ENCODE results near the gene COL27A1.

Gene COL27A1

DNA sequence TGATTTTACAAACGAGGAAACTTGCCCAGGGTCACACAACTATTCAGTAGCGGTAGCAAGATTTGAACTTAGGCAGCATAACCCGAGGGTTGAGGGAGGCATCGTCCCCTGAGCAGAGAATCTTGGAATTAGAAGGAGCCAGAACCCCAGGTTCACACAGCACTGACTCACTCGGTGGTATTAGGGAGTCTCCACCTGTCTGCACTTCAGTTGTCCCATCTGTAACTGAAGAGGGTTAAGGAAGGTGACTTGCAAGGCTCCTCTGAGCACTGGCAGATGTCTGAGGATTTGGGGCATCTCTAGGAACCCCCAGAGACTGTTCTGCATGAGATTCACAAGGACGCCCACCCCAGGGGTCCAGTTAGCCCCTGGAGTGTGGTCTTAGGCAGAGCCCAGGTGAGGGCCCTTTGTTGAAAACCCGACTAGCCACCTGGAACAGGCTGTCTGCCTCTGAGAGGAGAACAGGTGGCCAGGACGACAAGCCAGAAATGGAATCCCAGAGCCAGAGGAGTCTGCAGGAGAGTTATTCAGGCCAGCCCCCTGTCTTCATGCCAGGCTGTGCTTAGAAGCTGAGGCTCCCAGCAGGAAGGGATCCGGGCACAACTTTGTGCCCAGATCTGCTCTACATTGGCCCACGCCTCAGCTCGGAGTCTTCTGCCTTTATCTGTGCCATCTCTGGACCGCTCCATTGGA is 117.5 kb downstream of the COL27A1 start:
- TF ChIP-seq GATA1 (IDR thresholded peaks at IDR 0.05; ENCODE audit: low read depth, low read length): no peak
- TF ChIP-seq POLR2A (IDR thresholded peaks at IDR 0.05; ENCODE audit: low read length): no peak
- DNase-seq: no peak

DNA sequence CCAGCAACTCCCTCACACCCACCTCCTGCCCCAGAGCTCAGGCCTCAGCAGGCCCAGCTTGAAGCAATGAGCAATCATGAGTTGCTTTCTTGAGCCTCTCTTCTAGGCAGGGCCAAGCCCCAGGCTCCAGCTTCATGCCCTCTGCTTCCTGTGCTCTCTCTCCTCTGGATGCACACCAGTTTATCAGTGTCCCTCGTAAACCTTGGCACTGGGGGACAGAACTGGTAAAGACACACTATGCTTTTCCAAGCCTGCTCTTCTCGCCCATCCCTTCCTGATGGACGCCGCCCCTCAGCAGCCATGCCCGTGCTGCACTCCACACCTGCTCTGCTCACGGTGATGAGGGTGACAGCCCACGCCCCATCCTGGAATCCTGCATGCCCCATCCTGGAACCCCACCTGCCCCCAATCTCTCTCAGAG is 118.1 kb downstream of the COL27A1 start:
- TF ChIP-seq GATA1 (IDR thresholded peaks at IDR 0.05; ENCODE audit: low read depth, low read length) (no peak), POLR2A (IDR thresholded peaks at IDR 0.05; ENCODE audit: low read length) (no peak)
- DNase-seq: no peak

DNA sequence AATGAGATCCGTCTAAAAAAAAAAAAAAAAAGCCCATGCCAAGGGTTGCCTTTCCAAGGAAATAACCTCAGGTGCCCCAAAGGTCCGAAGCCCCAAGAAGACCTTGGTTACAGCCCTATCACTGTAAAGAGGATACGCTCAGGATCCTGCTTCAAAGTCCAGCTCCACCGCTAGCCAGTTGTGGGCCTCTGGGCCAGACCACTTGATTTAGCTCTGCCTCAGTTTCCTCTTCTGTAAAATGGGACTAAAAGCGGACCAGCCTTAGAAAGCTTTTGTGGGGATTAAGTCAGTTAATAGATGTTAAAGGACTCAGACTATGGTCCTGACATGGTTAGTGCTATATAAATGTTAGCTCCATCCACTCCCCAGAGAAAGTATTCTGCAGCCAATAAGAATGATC is 118.9 kb downstream of the COL27A1 start:
- TF ChIP-seq POLR2A (IDR thresholded peaks at IDR 0.05; ENCODE audit: low read length): no peak
- no peak for TF ChIP-seq GATA1 (IDR thresholded peaks at IDR 0.05; ENCODE audit: low read depth, low read length)
- no peak for DNase-seq

DNA sequence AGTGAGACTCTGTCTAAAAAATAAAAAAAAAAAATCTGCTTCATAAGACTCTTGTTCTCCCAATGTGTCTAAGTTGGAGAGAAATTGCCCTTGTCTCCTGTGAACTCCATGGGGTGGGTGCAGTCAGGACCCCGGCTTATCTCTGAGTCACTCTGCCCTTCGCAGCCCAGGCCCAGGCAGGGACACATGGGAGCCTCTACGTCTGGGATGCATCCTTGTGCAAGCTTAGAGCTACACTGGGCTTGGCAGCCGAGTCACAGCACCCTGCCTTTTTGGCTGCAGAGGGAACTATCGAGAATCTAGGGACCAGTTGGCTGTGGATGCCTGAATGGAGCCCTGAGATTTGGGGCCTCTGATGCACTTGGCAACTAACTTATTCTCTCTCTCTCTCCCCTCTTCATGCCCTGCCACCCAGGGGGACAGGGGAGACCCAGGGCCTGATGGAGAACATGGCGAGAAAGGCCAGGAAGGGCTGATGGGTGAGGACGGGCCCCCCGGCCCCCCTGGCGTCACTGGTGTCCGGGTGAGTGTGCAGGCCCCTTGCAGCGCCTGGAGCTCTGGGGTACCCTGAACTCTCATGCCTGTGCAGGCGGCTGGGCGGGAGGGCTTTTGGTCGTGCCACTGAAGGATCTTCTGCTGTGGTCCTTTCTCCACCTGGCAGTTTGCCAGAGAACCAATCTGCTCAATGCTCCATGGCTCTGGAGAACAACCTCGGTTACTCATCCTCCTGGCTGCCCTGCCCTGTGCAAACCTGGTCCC is 120.1 kb downstream of the COL27A1 start:
- TF ChIP-seq GATA1 (IDR thresholded peaks at IDR 0.05; ENCODE audit: low read depth, low read length) (no peak), POLR2A (IDR thresholded peaks at IDR 0.05; ENCODE audit: low read length) (no peak)
- no peak for DNase-seq

DNA sequence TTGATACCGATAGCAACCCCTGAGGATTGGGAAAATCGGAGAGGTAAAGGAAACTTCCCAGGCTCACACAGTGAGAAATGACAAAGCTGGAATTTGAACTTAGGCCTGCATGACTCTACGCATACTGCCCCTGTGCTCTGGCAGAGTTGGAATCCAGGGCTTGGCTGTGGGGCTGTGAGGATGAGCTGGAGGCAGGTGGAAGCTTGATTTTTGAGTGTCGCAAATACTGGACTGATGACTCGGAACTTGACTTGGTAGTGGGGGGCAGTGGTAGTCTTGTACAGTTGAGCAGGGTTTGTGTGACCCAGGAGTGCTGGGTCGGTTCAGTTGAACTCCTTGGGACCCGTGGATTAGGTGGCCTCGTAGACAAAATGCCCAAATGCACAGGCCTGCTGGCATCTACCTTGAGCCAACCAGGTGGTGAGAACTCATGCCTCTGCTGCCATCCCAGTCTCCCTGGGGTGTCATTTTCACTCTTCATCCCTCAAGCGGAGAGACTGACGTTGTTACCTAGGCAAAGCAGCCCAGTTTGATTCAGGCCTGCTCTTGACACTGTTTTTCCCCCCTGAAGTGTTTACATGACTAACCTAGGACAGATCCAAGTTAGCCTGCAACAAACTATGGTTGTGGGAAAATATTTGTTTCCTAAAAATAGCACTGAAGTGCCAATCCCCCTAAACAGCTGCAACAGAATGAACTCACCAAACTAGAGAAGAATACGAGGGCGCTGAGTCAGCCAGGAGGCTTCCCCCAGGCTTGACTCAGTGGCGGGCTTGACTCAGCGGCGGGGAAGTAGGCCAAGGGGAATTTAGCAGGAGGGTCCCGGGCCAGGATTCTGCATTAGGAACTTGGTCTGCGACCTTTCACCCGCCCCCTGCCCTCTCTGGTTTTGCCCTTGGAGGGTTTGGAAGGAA is 121.8 kb downstream of the COL27A1 start:
- TF ChIP-seq GATA1 (IDR thresholded peaks at IDR 0.05; ENCODE audit: low read depth, low read length) (no peak), POLR2A (IDR thresholded peaks at IDR 0.05; ENCODE audit: low read length) (no peak)
- no peak for DNase-seq

DNA sequence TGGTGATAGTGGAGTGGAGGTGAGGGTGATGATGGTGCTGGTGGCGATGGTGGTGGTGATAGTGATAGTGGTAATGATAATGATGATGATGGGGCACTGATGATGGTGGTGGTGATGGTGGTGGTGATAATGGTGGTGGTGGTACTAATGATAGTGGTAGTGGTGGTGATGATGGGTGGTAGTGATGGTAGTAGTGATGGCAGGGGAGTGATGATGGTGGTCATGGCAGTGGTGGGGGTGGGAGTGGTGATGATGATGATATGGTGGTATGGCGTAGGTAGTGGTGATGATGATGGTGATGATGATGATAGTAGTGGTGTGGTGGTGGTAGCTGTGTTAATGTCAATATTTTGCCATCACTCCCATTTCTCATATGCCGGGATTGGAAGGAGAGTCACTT is 123.0 kb downstream of the COL27A1 start:
- TF ChIP-seq GATA1 (IDR thresholded peaks at IDR 0.05; ENCODE audit: low read depth, low read length) (no peak), POLR2A (IDR thresholded peaks at IDR 0.05; ENCODE audit: low read length) (no peak)
- DNase-seq: no peak

DNA sequence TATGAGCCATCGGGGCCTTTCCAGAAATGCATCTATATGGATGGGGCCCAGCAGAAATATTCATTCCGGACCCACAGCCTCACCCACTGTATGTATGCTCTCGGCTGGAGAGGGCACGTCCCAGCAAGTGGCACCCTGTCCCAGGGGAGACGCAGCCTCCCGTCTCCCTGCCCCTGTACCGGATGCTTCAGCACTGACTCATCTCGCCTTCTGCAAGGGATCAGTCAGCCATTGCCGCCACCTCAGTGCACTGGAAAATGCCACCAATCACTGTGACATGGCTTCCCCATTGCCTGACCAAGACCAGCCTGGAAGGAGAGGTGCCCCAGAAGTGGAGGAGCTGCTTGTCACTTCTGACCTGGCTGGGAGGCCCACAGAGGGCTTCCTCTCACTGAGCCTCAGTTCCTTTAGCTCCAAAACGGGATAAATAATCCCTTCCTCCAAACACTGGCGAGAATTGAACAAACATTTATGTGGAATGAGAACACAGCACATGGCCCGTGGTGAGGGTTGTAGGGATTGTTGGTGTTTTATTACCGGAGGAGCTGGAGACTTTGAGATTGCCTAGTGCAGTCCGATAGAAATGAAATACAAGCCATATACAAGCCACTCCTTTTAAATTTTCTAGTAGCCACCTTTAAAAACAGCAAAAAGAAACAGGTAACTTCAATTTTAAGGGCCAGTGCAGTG is 123.7 kb downstream of the COL27A1 start:
- no peak for DNase-seq

DNA sequence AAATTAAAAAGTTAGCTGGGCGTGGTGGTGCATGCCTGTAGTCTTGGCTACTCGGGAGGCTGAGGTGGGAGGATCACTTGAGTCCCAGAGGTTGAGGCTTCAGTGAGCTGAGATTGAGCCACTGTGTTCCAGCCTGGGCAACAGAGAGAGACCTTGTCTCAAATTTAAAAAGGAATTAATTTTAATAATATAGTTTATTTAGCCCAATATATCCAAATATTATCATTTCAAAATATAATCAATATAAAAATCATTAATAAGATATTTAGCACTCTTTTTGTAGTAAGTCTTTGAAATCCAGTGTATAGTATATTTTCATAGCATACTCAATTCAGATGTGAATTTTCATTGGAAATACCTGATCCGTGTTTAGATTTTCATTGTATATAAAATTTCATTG is 124.4 kb downstream of the COL27A1 start:
- no peak for DNase-seq
- no peak for TF ChIP-seq POLR2A (IDR thresholded peaks at IDR 0.05; ENCODE audit: low read length)
- TF ChIP-seq GATA1 (IDR thresholded peaks at IDR 0.05; ENCODE audit: low read depth, low read length): no peak

More for the DNA sequence above, 123.7 kb downstream of the COL27A1 start:
- TF ChIP-seq GATA1 (IDR thresholded peaks at IDR 0.05; ENCODE audit: low read depth, low read length) (no peak), POLR2A (IDR thresholded peaks at IDR 0.05; ENCODE audit: low read length) (no peak)

DNA sequence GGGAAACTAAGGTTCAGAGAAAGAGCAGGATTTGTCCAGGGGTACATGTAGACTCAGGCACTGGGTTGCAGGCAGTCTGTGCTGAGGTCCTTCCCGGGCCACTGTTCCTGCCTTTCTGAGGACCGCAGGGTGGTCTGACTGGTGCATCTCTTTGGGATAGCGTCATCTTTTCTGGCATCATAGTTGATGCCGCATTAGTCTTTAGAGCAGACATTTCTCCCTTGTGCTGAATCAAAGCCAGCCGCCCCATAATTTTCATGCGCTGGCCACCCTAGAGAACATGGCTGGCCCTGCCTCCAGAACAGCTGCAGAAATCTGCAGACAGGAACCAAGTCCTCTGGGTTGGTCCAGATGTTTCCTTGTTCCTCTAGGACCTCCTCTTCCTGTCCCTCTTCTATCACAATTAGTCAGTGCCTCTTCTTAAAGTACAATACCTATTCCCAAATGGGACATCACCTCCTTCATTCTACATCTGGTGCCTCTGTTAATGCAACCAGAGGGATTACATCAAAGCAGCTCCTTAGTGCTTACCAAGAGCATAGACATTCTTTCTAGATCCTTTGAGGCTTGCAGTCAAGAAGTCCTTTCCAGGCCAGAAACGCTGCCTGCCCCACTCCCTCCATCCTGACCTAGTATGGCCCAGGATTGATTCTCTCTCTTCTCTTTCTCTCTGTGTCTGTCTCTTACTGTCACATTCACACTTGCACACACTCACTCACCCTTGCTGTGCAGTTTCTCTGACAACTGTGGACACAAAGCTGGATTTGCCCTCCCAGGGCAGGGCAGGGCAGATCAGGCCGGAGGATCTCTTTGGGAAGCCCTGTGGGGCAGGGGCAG is 125.5 kb downstream of the COL27A1 start:
- no peak for DNase-seq
- TF ChIP-seq GATA1 (IDR thresholded peaks at IDR 0.05; ENCODE audit: low read depth, low read length) (no peak), POLR2A (IDR thresholded peaks at IDR 0.05; ENCODE audit: low read length) (no peak)

DNA sequence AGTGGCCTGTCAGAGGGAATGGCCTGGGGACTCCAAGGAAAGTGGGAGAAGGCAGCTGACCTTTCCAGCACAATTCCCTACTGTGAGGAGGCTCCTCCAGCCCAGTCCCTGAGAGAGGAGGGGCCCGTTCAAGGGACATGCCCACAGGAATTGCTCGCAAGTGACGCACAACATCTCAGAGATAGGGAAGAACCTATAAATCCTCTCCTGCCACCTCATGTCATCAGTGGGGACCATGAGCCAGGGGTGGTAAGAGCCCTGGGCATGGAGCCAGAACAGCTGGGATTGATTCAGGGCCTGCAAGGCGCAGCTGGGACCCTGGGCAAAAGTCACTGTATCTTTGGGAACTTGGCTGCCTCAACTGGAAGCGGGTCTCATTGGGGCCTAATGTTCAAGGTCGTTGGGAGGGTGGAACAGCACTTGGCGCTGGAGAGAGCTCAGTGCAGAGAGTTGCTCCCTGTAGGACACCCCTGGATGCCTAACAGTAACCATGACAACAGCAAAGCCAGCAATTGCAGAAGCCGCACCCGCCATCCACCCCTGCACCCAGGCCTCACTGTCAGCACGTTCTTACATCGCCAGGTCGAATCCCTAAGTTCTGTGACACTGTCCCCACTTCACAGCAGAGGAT is 126.3 kb downstream of the COL27A1 start:
- TF ChIP-seq POLR2A (IDR thresholded peaks at IDR 0.05; ENCODE audit: low read length) (no peak), GATA1 (IDR thresholded peaks at IDR 0.05; ENCODE audit: low read depth, low read length) (no peak)
- no peak for DNase-seq

DNA sequence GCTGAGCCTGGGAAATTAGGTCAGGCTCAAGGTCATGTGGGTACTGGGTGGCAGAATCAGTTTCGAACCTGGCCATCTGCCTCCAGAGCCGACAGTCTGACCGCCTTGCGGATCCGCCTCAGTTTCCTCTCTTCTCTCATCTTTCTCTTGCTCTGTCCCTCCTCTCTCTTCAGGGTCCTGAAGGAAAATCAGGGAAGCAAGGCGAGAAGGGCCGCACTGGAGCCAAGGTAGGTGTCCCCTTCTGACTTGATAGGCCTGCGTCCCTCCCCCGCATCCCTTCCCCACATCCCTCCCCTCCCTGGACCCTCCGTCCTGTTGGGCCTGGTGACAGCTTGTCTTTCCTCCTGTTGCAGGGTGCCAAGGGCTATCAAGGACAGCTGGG is 126.8 kb downstream of the COL27A1 start:
- TF ChIP-seq GATA1 (IDR thresholded peaks at IDR 0.05; ENCODE audit: low read depth, low read length) (no peak), POLR2A (IDR thresholded peaks at IDR 0.05; ENCODE audit: low read length) (no peak)
- DNase-seq: no peak

DNA sequence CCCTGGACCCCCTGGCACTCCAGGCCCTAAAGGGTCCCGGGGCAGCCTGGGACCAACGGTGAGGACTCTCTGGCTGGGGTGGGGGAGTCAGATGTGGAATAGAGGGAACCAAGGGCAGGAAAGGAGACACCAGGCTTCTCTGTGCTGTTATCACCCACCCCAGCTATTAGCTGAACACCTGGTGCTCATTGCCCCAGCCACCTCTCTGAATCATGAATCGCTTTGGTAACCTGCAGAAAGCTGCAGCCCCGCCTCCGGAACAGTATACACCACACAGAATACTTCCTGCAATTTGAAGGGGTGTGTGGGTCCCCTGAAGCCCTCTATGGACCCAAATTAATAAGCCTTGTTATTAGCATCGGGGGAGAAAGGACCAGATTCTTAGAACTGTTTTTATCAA is 127.2 kb downstream of the COL27A1 start:
- TF ChIP-seq GATA1 (IDR thresholded peaks at IDR 0.05; ENCODE audit: low read depth, low read length) (no peak), POLR2A (IDR thresholded peaks at IDR 0.05; ENCODE audit: low read length) (no peak)

More for the DNA sequence above, 127.2 kb downstream of the COL27A1 start:
- no peak for DNase-seq

All from erythroblast (primary cell).